HG02840 (cell line): Measurements from ENCODE around the gene RAD51D.
"Not testable (repeated sequence)": the region's sequence is repeated elsewhere in the genome, so short reads cannot be mapped to it uniquely, and the experiment has no call there.

Source experiments
- ATAC-seq: cut with Tn5 transposase; IDR thresholded peaks from one replicate; pipeline ENCODE4 v1.9.1; 2021; ENCODE audit warnings: mild to moderate bottlenecking, moderate library complexity, moderate number of reproducible peaks; ENCODE audit not compliant: unreplicated experiment, low FRiP score

The RAD51D gene

DNA sequence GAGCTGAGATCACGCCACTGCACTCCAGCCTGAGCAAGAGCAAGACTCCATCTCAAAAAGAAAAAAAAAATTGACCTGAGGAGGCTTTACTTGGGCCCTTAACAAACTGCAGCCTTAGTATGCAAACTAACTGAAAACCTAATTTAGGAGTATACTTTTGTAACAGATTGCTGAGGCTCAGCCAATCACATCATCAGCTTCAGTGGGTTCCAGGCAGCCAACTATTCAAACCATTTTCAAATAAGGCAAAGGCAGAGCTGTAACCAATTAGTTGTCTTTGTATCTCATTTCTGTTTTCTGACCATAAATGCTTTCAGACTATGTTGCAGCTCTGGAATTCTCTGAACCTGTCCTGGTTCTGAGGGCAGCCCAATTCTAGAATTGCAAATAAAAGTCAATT lies 23.9 kb downstream of the RAD51D start:
- ATAC-seq: no peak

DNA sequence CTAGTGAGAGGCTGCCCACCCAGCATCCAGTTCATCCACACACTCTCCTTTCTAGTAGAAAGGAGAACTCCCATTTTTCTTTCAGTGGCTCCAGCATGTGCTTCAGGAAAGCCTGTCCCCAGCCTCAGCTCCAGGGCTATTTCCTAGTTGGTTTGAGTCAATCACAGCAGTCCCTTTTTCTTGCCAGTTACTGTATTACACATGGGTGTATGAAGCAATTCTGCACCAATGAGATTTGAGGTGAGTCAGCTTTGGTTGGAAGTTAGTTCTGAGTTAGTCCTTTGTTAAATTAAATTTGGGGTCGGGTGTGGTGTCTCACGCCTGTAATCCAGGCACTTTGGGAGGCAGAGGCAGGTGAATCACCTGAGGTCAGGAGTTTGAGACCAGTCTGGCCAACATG lies 24.8 kb downstream of the RAD51D start:
- no peak for ATAC-seq

GRCh38 chr17:35090707-35091106 lies 29.0 kb downstream of the RAD51D start:
- ATAC-seq: not testable (repeated sequence)

GRCh38 chr17:35089586-35090296 lies 29.9 kb downstream of the RAD51D start:
- peak; percentile 19 for ATAC-seq

GRCh38 chr17:35088881-35089585 lies 30.6 kb downstream of the RAD51D start:
- ATAC-seq: peak; percentile 64

- ATAC-seq: no peak
These were observed 31.2 kb downstream of the RAD51D start for GRCh38 chr17:35088356-35088880.

GRCh38 chr17:35087731-35088355 lies 31.8 kb downstream of the RAD51D start:
- no peak for ATAC-seq

DNA sequence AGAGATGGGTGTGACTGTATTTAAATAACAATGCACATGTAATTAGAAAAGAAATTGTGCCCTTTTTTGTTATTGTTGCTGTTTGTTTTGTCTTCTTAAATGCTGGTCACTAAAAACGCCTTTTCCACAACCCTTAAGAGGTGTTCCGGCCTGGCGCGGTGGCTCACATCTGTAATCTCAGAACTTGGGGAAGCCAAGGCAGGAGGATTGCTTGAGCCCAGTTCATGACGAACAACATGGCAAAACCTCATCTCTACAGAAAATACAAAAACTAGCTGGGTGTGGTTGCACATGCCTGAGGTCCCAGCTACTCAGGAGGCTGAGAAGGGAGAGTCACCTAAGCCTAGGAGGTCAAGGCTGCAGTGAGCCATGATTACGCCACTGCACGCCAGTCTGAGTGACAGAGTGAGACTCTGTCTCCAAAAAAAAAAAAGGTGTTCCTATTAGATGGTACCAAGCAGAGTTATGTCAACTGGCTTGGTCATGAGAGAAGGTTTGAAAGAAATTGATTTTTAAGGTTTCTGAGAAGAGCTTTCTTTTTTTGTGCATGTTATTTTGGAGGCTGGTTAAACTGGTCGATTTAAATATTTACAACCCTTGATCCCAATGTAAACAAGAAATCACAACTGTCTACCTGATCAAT lies 32.6 kb downstream of the RAD51D start:
- no peak for ATAC-seq

- no peak for ATAC-seq
These were observed 33.5 kb downstream of the RAD51D start for GRCh38 chr17:35086164-35086563.

DNA sequence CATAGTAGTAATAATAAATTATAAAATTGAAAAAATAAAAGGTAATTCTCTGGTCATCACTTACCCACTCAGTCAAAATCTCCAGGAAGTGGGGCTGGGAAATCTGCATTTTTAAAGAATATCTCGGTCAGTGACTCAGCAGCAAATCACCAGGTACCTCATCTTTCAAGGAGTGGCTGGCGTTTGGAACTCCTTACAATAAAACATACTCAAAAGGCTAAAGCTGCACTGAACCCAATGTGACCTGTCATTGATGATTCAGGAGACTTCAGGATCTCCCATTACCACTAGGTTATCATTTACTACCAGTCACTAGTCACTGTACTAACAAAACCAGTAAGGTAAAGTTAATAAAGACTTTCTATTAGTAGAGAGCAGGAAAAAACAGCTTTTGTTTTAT lies 34.7 kb downstream of the RAD51D start:
- no peak for ATAC-seq

DNA sequence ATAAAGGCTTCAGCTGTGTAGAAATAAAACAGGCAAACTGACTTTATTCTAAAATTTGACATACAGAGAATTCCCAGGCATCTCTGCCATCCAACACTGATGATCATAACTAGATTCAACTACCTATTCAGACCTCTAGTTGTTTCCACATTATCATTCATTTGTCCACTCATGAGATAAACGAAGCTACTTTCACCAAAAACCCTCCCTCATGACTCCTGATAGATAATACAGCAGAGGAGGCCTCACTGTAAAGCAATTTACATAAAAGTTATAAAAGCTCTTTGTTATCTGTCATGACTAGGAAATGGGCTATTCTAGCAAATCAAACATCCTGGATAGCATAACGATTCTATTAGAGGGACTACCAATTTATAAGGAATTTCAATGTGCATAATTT lies 36.6 kb downstream of the RAD51D start:
- ATAC-seq: no peak

GRCh38 chr17:35082073-35082657 lies 37.5 kb downstream of the RAD51D start:
- no peak for ATAC-seq

GRCh38 chr17:35081638-35082037 lies 38.0 kb downstream of the RAD51D start:
- no peak for ATAC-seq

GRCh38 chr17:35080536-35080935 lies 39.1 kb downstream of the RAD51D start:
- ATAC-seq: no peak

GRCh38 chr17:35079547-35080423 lies 39.9 kb downstream of the RAD51D start:
- ATAC-seq: no peak

DNA sequence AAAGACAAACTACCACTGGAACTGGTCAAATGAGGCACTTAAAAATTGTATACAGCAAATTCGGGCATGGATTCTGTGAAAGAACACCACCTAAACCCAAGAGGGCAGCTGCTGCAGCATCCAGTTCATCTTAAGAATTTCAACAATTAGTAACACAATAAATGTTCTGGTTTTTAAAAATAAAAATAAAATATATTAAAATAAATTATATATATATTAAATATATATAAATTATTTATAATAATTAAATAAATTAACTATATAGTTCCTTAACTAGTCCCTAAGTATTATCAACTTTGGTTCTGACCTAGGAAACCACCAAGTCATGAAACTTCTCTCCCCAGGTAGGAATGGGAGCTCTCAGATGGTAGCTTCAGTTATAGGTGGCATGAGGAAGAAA lies 42.8 kb downstream of the RAD51D start:
- ATAC-seq: no peak

GRCh38 chr17:35074711-35075707 lies 44.7 kb downstream of the RAD51D start:
- ATAC-seq: no peak

GRCh38 chr17:35073991-35074627 lies 45.6 kb downstream of the RAD51D start:
- no peak for ATAC-seq
